GM11168 (cell line): ENCODE results near the gene KRTAP5-6.

Source experiments
- in situ Hi-C: fragments of 300-500 bp; cut with MboI; formaldehyde crosslinking; loops from one replicate; pipeline ENCODE4 v1.12.0; 2022; ENCODE audit warnings: low sequenced_read_pairs; ENCODE audit not compliant: unreplicated experiment

The KRTAP5-6 gene

DNA sequence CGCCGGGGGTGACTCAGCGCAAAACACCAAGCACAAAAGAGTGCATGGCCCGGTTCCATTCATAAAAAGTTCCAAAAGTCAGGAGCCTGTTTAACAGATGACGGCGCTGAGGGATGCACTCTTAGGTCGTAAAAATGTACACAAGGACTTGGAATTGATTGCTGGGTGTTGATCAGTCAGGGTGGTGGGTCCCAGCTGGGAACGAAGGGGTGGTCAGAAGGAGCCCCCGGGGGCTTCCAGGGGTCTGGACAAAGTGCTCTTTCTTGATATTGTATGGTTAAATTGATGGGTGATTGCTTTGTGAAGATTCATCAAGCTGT lies 32.7 kb downstream of the KRTAP5-6 start:
- in situ Hi-C loops = no loop called here

DNA sequence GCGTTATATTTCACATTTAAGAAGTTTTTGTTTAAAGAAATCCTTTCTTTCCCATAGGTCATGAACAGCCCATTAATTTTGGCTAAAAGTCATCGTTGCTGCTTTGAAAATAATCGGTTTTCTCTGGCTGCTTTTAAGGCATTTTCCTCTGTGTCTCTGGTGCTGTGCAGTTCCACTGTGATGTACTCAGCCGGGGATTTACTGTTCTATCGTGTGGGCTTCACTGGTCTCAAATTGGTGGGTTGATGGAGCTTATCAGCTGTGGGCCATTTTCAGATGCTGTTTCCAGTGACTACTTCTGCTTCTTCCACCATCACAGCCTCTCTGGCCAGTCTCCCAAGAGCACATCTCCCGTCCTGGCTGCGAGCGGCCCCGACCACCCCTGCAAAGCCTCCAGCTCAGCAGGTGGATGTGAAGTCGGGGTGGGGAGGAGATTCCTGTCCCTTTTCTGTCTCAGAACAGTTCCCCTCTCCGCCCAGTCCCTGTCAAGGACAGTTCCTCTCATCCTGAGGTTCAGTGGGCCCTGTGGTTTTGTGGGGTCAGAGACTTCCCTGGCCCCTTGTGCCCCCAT lies 33.1 kb downstream of the KRTAP5-6 start:
- in situ Hi-C loops = no loop called here

DNA sequence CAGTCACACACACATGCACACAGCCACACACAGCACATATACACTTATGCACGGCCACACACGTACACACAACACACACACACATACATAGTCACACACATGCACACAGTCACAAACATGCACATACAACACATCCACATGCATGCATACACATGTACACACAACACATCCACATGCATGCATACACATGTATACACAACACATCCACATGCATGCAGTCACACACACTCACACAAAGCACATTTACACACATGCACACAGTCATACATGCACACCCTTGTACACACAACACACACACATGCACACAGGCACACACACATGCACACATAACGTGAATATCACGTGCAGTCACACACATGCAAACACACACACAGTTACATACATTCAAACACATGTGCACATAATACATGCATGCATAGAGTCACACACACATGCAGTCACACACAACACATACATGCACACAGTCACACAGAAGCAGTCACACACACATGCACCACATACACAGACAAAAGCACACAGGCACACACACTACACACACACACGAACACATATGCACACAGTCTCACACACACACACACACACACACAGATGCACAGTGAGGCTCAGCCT lies 34.6 kb downstream of the KRTAP5-6 start:
- in situ Hi-C loops = no loop called here

- in situ Hi-C loops = no loop called here
Measured at GRCh38 chr11:1732418-1733008, 35.5 kb downstream of the KRTAP5-6 start.

GRCh38 chr11:1733009-1733715 lies 36.2 kb downstream of the KRTAP5-6 start:
- in situ Hi-C loops = no loop called here

- in situ Hi-C loops = no loop called here
Measured at GRCh38 chr11:1733716-1734640, 37.0 kb downstream of the KRTAP5-6 start.

DNA sequence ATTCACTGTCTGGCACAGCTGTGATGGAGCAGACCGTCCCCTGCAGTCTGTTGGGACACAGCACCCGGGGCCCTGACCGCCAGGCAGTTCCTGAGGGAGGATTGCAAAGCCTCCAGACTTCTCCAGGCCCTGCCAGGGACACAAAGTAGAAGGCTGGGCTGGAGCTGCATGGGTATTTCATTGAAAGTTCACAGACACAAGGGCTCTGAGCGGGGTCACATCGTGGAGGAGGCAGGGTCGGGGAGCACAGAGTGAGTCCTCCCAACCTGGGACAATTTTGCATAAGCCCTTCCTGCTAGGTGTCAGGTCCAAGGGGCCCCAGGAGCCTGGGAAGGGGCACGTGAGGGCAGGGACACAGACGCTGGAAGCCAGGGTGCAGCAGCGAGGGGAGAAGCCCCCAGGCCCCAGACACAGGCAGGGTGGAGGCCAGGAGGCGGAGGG lies 37.7 kb downstream of the KRTAP5-6 start:
- in situ Hi-C loops = no loop called here

- in situ Hi-C loops = no loop called here
Measured at GRCh38 chr11:1735271-1735670, 38.3 kb downstream of the KRTAP5-6 start.

- in situ Hi-C loops = no loop called here
Measured at GRCh38 chr11:1736447-1736992, 39.5 kb downstream of the KRTAP5-6 start.

DNA sequence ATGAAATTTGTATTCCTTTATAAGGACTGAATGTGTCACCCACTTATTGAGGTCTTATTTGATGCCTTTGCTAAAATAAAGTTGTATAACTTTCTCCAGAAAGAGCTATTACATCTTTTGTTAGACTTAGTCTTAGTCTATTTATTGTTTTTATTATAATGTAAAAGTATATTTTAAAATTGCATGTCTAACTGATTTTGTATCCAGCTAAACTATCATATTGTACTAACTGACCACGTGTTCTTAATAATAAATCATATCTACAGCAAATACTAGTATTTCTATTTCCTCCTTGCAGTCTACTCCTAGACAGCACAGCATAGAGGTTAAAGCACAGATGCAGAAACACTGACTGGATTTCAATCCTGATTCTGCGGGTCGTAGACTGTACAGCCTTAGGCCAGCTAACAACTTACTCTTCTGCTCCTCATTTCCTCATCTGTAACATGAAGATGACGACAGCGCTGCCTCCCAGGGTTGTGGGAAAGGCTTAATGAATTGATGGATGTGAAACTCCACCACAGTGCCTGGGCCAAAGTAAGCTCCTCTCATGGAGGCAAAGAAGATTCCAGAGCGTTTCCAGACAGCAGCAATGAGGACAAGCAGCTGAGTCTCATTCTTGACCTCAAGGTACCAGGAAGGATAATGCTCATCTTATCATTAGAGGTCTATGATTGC lies 40.2 kb downstream of the KRTAP5-6 start:
- in situ Hi-C loops = no loop called here

- in situ Hi-C loops = no loop called here
Measured at GRCh38 chr11:1738380-1738779, 41.4 kb downstream of the KRTAP5-6 start.

- in situ Hi-C loops = no loop called here
Measured at GRCh38 chr11:1739576-1739975, 42.6 kb downstream of the KRTAP5-6 start.

- in situ Hi-C loops = no loop called here
Measured at GRCh38 chr11:1740786-1741530, 44.0 kb downstream of the KRTAP5-6 start.

DNA sequence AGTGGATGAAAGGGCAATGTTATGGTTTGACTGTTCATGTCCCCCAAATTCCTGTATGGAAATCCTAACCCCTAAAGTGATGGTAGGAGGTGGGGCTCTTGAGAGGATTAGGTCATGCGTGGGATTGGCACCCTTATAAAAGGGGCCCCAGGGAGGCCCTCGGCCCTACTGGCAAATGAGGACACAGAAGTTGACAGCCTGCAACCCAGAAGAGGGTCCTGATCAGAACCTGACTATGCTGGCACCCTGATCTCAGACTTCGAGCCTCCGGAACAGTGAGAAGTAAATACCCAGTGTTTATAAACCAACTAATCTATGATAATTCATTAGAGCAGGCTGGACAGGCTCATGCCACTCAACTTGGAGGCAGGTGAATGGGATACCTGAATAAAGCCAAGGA lies 44.7 kb downstream of the KRTAP5-6 start:
- in situ Hi-C loops = no loop called here

GRCh38 chr11:1742371-1742770 lies 45.4 kb downstream of the KRTAP5-6 start:
- in situ Hi-C loops = no loop called here

GRCh38 chr11:1742869-1743584 lies 46.0 kb downstream of the KRTAP5-6 start:
- in situ Hi-C loops = no loop called here

DNA sequence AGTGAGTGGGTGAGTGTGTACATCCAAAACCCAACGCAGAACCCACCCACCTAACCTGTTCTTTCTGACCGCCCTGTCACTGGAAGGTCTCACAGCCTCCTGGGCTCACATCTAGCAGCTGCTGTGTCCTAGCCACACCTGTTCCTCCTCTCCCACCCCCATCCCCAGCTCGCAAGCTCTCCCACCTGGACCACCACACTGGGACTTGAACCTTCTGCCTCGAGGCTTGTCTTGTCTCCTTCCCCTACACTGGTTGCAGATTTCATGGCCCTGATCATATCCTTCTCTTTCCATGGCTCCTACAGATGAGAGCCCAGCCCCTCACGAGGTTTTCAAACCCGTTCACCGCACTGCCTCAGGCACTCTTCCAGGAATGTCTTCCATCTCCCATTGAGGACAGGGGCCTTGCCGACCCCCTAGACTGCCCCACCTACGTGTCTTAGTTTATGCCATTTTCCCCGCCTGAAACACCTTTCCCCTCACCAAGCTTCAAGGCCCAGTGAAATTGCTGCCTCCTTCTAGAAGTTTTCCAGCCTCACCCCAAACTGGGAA lies 46.7 kb downstream of the KRTAP5-6 start:
- in situ Hi-C loops = no loop called here
